Right atrium auricular region (tissue), 2 donors: ENCODE measurements around the gene MED17. TPM values are rescaled to one million over a fixed set of nuclear protein-coding genes. Genes with fewer than 3 reads are reported as not detected.
"Not testable (repeated sequence)": the region's sequence is repeated elsewhere in the genome, so short reads cannot be mapped to it uniquely, and the experiment has no call there.

Experiments used
- DNase-seq: peaks from one replicate; pipeline ENCODE4 v3.0.0-alpha.2; 2019; ENCODE audit warnings: low spot score
- H3K27ac ChIP-seq, 2 donors: fragments of 200-600 bp; sonication (generic); 1 replicate in 1 of 2; 2 replicates in 1 of 2; pipeline ENCODE4 v1.5.1; 2016 to 2019
- H3K27me3 ChIP-seq, 2 donors: fragments of 200-600 bp; sonication (generic); one replicate each; pipeline versions ENCODE4 v1.5.1 to v1.6.0; 2017 to 2019
- H3K36me3 ChIP-seq: fragments of 200-600 bp; sonication (generic); one replicate; pipeline ENCODE4 v1.5.1; 2016
- H3K4me1 ChIP-seq, 2 donors: fragments of 200-600 bp; sonication (generic); one replicate each; pipeline versions ENCODE4 v1.5.1 to v1.6.0; 2017 to 2019
- H3K4me3 ChIP-seq, 2 donors: fragments of 200-600 bp; sonication (generic); 1 replicate in 1 of 2; 2 replicates in 1 of 2; pipeline ENCODE4 v1.5.1; 2017 to 2019; ENCODE audit warnings: mild to moderate bottlenecking in 1 of 2, moderate library complexity in 1 of 2
- H3K9me3 ChIP-seq, 2 donors: fragments of 200-600 bp; sonication (generic); one replicate each; pipeline ENCODE4 v1.5.1; 2019
- CTCF ChIP-seq, 2 donors: fragments of 200-600 bp; sonication (generic); IDR thresholded peaks; one replicate each; pipeline ENCODE4 v1.5.1; 2019; ENCODE audit warnings: antibody characterized with exemption in 2 of 2
- total RNA-seq, 2 donors: library from RNA; depleted of rRNA; stranded (reverse); fragments of >200 nt; gene quantifications; one replicate each; pipeline ENCODE4 v1.1.0, GENCODE V29; 2016

MED17 gene
- total RNA-seq, 2 donors from 2014 or later, result 15.9 to 16.4 TPM

- TF ChIP-seq CTCF (IDR thresholded peaks at IDR 0.05), result no peak
- Histone ChIP-seq H3K9me3 (no peaks in the 10 kb centered on the region), H3K36me3 (no peaks in the 10 kb centered on the region), H3K4me1 (no peaks in the 10 kb centered on the region), H3K4me3 (no peak overlapping the region), H3K27ac (no peak overlapping the region), H3K27me3 (no peaks in the 10 kb centered on the region)
- DNase-seq, result no peak
These were observed 10.4 kb upstream of the MED17 start for GRCh38 chr11:93773601-93774200.

GRCh38 chr11:93774560-93774959 lies 9.5 kb upstream of the MED17 start:
- H3K36me3 ChIP-seq, H3K4me3 ChIP-seq, H3K9me3 ChIP-seq, H3K27me3 ChIP-seq, DNase-seq, H3K27ac ChIP-seq, H3K4me1 ChIP-seq: not testable (repeated sequence)

- H3K4me1 ChIP-seq, result no peaks in the 10 kb centered on the region
- no peak for TF ChIP-seq CTCF (IDR thresholded peaks at IDR 0.05)
- no peak overlapping the region for H3K27ac ChIP-seq
- H3K9me3 ChIP-seq, result no peaks in the 10 kb centered on the region
- no peaks in the 10 kb centered on the region for H3K36me3 ChIP-seq
- DNase-seq, result no peak
- H3K27me3 ChIP-seq, result no peaks in the 10 kb centered on the region
- no peak overlapping the region for H3K4me3 ChIP-seq
These were observed 8.8 kb upstream of the MED17 start for GRCh38 chr11:93775289-93775688.

GRCh38 chr11:93783362-93783761 lies 720 bp upstream of the MED17 start:
- no peaks in the 10 kb centered on the region for H3K27me3 ChIP-seq
- no peak for TF ChIP-seq CTCF (IDR thresholded peaks at IDR 0.05)
- peaks cover 0 to 38% of the 10 kb centered on the region in 2 donors for H3K4me1 ChIP-seq
- peak overlapping the region; percentile 90 for H3K4me3 ChIP-seq
- peaks cover 3% of the 10 kb centered on the region for H3K36me3 ChIP-seq
- H3K9me3 ChIP-seq, result no peaks in the 10 kb centered on the region
- H3K27ac ChIP-seq, result no peak overlapping the region
- DNase-seq, result no peak

- H3K36me3 ChIP-seq, result peaks cover 4% of the 10 kb centered on the region
- no peaks in the 10 kb centered on the region for H3K27me3 ChIP-seq
- peaks cover 0 to 38% of the 10 kb centered on the region in 2 donors for H3K4me1 ChIP-seq
- peak overlapping the region; percentile 90 for H3K4me3 ChIP-seq
- no peaks in the 10 kb centered on the region for H3K9me3 ChIP-seq
- peak overlapping the region; percentile 94 to 97 for H3K27ac ChIP-seq
- no peak for DNase-seq
- TF ChIP-seq CTCF (IDR thresholded peaks at IDR 0.05), result no peak
These were observed 327 bp upstream of the MED17 start for GRCh38 chr11:93783765-93784144.

- Histone ChIP-seq H3K27ac (peak overlapping the region; percentile 94 to 97), H3K4me1 (peaks cover 0 to 38% of the 10 kb centered on the region in 2 donors), H3K27me3 (no peaks in the 10 kb centered on the region), H3K4me3 (peak overlapping the region; percentile 90), H3K9me3 (no peaks in the 10 kb centered on the region), H3K36me3 (peaks cover 16% of the 10 kb centered on the region)
- no peak for DNase-seq
- no peak for TF ChIP-seq CTCF (IDR thresholded peaks at IDR 0.05)
These were observed 866 bp downstream of the MED17 start for GRCh38 chr11:93784935-93785360.
